OCI-M1 (cell line): Measurements from ENCODE around the gene RBFOX2.
A peak's percentile ranks its signal among the peaks of the same experiment; 100 is the strongest.

ENCODE experiments used
- DNase-seq: peaks from one replicate; lab custom pipeline; 2025; lab: John Stamatoyannopoulos, UW

The RBFOX2 gene

GRCh38 chr22:35896111-35896705 is 132.4 kb downstream of the RBFOX2 start:
- no peak for DNase-seq

DNA sequence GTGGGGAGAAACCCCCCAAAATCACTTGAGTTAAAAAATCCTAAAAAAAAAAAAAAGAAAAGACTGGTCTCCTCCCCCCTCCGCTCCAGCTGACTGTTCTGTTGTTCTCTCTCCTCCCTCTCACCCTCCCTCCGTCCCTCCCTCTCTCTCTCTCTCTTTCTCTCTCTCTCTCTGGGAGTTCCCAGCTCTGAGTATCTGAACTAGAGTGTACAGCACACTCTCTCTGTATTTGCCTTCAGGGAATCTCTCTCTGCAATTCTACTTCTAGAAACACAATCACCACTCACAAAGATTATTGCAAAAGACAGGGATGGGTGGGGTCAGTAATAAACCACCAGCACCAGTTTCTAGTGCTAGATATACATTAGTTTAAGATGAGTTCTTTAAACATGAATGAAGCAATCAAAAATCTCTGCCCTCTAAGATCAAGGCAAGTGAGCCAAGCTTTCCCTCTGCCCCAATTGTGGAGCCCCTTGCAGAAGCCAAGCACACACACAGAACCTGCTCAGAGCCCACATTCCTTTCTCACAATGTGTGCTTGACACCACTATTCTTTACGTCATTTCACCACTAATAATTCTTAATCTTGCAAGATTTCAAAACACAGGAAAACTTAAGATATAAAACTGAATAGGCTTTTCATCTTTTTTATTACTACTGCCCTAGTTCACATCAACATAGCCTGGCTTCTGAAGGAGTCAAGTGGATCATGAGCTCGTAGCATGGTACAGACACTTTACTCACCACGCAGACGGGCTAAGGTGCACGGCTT is 133.5 kb downstream of the RBFOX2 start:
- DNase-seq: peak; percentile 18

- DNase-seq: no peak
These were observed 134.2 kb downstream of the RBFOX2 start for GRCh38 chr22:35894464-35894878.

GRCh38 chr22:35893698-35894097 is 134.9 kb downstream of the RBFOX2 start:
- DNase-seq: no peak

GRCh38 chr22:35892192-35892591 is 136.4 kb downstream of the RBFOX2 start:
- DNase-seq: no peak

DNA sequence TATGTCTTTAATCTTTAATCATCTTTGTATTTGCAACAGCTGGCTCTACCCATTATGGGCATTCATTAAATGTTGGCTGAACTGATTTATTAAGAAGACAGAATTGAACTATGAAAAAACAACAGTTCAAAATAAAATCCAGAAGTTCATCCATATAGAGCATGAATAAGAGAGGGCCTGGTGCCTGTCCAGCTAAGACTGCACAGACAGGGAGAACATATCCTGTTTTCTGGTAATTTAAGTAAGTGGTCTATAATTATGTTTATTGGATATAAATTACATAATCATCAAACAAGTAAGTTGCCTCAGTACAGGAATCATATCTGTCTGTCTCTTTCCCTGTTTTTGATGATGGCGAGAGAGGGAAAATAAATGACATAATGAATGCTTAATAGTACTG is 137.2 kb downstream of the RBFOX2 start:
- no peak for DNase-seq

- no peak for DNase-seq
These were observed 139.6 kb downstream of the RBFOX2 start for GRCh38 chr22:35889071-35889470.

DNA sequence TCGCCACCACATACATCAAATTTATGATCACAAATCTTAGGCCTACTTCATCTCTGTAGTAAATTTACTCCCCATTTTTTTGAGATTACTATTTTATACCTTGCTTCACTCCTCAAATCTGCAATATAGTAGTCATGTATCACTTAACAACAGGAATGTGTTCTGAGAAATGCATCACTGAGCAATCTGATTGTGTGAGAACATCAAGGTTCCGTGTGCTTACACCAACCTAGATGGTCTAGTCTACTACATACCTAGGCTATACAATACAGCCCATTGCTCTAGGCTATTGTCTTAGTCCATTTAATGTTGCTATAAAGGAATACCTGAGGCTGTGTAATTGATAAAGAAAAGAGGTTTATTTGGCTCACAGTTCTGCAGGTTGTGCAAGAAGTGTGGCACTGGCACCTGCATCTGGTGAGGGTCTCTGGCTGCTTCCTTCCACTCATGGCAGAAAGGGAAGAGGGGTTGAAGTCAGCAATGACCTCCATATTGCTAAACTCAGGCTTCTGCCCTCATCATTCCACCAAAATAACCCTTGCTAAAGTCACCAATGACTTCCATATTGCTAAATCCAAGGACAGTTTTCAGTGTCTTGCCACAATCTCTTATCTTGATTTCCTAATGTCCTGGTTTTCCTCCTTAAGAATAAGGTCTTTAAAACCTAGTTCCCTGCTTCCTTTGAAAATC is 140.3 kb downstream of the RBFOX2 start:
- DNase-seq: no peak

- no peak for DNase-seq
These were observed 141.2 kb downstream of the RBFOX2 start for GRCh38 chr22:35887296-35887875.

- DNase-seq: no peak
These were observed 142.3 kb downstream of the RBFOX2 start for GRCh38 chr22:35886309-35886708.

DNA sequence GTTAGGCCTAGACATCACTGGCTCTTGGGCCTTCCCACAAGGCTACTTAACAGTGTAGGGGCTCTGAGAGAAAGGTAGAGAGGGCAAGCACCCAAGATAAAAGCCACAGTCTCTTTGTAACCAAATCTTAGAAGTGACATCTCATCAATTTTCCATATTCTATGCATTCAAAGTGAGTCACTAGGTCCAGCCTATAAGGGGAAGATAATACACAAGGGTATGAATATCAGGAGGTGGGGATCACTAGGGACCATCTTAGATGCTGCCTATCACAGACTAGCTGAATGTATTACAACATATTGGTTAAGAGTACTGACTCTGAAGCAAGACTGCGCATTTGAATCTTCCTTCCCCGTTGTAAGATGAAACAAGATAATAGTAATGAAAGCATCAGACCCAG is 144.1 kb downstream of the RBFOX2 start:
- no peak for DNase-seq

GRCh38 chr22:35883031-35883620 is 145.5 kb downstream of the RBFOX2 start:
- DNase-seq: no peak

DNA sequence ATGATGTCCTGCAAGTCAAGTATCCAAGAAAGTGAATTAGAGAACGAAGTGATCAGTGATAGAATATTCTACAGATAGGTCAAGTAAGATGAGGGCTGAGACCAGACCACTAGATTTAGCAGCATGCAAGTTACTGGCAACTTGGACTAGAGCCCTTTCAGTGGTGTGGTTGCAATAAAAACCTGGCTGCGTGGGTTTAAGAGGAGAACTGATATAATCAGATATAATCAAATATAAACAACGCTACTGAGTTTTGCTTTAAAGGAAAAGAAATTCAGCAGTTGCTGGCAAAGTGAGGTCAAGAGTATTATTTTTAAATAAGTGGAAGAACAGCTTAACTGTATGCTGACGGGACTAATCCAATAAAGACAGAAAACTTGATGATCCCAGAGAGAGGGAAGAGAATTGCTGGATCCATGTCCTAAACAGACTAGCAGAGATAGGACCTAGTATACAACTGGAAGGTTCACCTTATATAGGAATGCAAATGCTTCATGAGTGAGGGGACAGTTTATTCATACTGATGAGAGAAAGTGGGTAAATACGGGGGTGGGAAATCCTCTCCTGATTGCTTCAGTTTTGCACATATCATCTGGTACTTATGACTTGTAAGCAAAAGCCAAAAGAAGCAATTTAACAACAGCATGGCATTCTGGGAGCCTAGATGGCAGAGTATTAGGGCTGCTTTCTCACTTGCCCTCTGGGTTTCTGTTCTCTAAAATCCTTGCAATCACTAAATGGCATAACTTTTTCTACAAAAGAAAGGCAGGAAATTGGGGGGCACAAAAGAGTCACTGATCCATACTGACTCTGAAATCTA is 146.2 kb downstream of the RBFOX2 start:
- no peak for DNase-seq

GRCh38 chr22:35879351-35879750 is 149.3 kb downstream of the RBFOX2 start:
- no peak for DNase-seq

- no peak for DNase-seq
These were observed 155.2 kb downstream of the RBFOX2 start for GRCh38 chr22:35873426-35873825.

DNA sequence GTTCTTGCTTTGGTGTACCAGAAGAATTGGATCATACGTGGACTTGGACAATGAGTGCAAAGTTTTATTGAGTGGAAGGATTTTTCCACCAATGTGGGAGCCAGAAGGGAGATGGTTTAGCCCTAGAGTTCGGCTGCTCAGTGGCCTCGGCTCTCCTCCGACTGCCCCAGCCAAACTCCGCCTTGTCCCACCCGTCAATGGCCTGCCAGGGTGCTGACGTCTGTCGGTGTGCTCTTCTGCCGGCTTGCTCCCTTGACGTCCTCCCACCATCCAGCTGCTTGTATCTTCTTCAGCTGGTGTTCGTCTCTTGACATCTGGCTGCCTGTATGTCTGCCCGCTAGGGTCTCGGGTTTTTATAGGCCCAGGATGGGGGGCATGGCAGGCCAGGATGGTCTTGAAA is 156.2 kb downstream of the RBFOX2 start:
- DNase-seq: no peak

- no peak for DNase-seq
These were observed 157.9 kb downstream of the RBFOX2 start for GRCh38 chr22:35870517-35871293.

- no peak for DNase-seq
These were observed 159.7 kb downstream of the RBFOX2 start for GRCh38 chr22:35868938-35869337.

DNA sequence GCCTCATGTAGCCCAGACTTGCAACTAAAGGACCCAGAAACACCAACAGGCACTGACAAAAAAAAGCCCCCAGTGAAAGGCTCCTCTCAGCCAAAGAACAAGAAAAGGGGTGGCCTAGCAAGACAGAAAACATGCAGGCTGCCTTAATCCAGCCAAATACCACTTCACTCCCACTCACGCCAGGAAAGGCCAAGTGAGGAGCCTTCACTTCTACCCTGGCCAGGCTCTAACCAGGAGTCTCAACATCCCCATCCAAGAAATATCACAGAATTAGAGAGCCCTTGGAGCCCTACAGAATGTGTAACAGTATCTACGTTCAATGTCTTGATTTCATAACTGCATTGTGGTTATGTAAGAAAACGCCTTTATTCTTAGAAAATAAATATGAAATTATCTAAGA is 162.0 kb downstream of the RBFOX2 start:
- no peak for DNase-seq

DNA sequence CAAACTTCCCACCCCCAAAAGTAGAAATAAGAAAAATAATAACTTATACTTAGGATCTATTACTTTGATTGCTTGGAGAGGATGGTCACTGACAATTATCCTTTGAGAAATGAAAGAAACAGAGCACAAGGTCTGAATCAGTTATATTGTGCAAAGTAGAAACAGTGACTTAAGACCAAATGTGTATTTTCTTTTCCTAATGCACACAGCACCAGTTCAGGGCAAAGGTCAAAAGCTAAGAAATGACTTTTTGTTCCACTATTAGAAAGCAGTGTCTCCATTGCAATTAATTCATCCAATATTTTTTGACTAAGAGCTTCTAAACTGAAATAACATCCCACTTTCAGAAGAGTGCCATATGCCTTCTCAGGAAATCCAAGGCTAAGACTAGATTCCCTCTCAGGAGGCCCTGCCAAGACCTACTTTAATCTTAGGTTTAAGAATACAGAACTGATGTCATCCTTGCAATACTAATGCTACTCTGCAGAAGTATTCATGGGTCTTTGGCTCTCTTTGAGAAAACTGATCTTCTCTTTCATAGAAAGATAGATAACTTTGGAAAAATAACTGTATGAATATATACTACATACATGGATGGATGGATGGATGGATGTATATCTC is 164.0 kb downstream of the RBFOX2 start:
- DNase-seq: no peak
